Heart right ventricle (tissue), 16 donors: Measurements from ENCODE around the gene FAM118B. TPM values are rescaled to one million over a fixed set of nuclear protein-coding genes. Genes with fewer than 3 reads are reported as not detected.
"Not testable (repeated sequence)": the region's sequence is repeated elsewhere in the genome, so short reads cannot be mapped to it uniquely, and the experiment has no call there.

Experiments used
- ATAC-seq, 8 donors: fragments of 200-7000 bp; cut with Tn5 transposase; one replicate each; pipeline ENCODE4 v1.9.1; 2020; ENCODE audit warnings: mild to moderate bottlenecking in 8 of 8, moderate library complexity in 8 of 8, moderate number of reproducible peaks in 1 of 8
- DNase-seq, 2 donors: peaks; one replicate each; pipeline ENCODE4 v3.0.0-alpha.2; 2020
- H3K27ac ChIP-seq, 10 donors: fragments of 200-600 bp; sonication (generic) in 2 of 10; one replicate each; pipeline versions ENCODE4 v1.5.0 to v1.8.0; 2020 to 2022; ENCODE audit warnings: mild to moderate bottlenecking in 3 of 10
- H3K27me3 ChIP-seq, 7 donors: fragments of 200-600 bp; one replicate each; pipeline ENCODE4 v1.8.0; 2021 to 2022; ENCODE audit warnings: mild to moderate bottlenecking in 2 of 7
- H3K36me3 ChIP-seq, 9 donors: fragments of 200-600 bp; sonication (generic) in 1 of 9; one replicate each; pipeline versions ENCODE4 v1.5.0 to v1.8.0; 2020 to 2022; ENCODE audit warnings: mild to moderate bottlenecking in 2 of 9
- H3K4me1 ChIP-seq, 9 donors: fragments of 200-600 bp; sonication (generic) in 1 of 9; one replicate each; pipeline versions ENCODE4 v1.5.0 to v1.8.0; 2020 to 2022; ENCODE audit warnings: mild to moderate bottlenecking in 4 of 9
- H3K4me3 ChIP-seq, 10 donors: fragments of 200-600 bp; sonication (generic) in 2 of 10; one replicate each; pipeline versions ENCODE4 v1.5.0 to v1.8.0; 2020 to 2022; ENCODE audit warnings: mild to moderate bottlenecking in 7 of 10, moderate library complexity in 2 of 10
- H3K9me3 ChIP-seq, 11 donors: fragments of 200-600 bp in 10 of 11; sonication (generic) in 2 of 11; one replicate each; pipeline versions ENCODE4 v1.5.0 to v1.8.0; 2013 to 2022; ENCODE audit warnings: mild to moderate bottlenecking in 2 of 11, control low read depth in 1 of 11, moderate library complexity in 1 of 11
- WGBS, 2 donors: extraction: QIAGEN DNeasy Blood & Tissue Kit; methylation state at CpG; one replicate each; pipeline ENCODE4 v1.1.7; 2013; ENCODE audit warnings: inconsistent platforms in 1 of 2; 5-methylcytosine and 5-hydroxymethylcytosine counted together
- intact Hi-C, 10 donors: fragments of 100-400 bp; cut with DNase I; formaldehyde crosslinking; loops; one replicate each; pipeline versions ENCODE4 v1.11.1 to v1.14.2; 2022
- polyA plus RNA-seq, 2 donors: library from polyadenylated mRNA; stranded (reverse); fragments of 200-250 nt; gene quantifications; one replicate each; pipeline ENCODE4 v1.2.3, GENCODE V29; 2013
- total RNA-seq, 10 donors: library from RNA; stranded (reverse); fragmentation: NEBNext Ultra II Directional in 3 of 10; extraction: Animal tissue kit (Norgen Biotek cat#: 25700) in 3 of 10; gene quantifications; one replicate each; pipeline versions ENCODE4 v1.2.1 to v1.2.4, GENCODE V29; 2021 to 2023
- TF ChIP-seq, protein P1 (sequence below), 9 donors: fragments of 200-600 bp; sonication (generic) in 2 of 9; IDR thresholded peaks; one replicate each; pipeline versions ENCODE4 v1.5.0 to v1.8.0; 2021 to 2022; ENCODE audit warnings: antibody characterized with exemption in 9 of 9, mild to moderate bottlenecking in 5 of 9, moderate library complexity in 1 of 9
- donor health status: Arrhythmogenic right ventricular cardiomyopathy.
- donor health status: ischemic (EF 13 %, LVEDD 7.1; RV severe dilation, severe dysfunction).
- donor health status: healthy with polysubstance abuse.
- donor health status: DM: no; HTN: yes; CAD: no.
- donor health status: DM: no; HTN: no; CAD: no.
- donor health status: ischemic (EF 25% LVEDD 6.9; RV normal size, moderate dysfunction).
- donor health status: ischemic (EF 25% LVEDD 5.7; RV mildly dilated, moderate dysfunction).
- donor health status: healthy.
- donor health status: DM: yes; HTN: yes; CAD: no.
- donor health status: Ischemic cardiomyopathy.
- donor health status: ischemic (EF 35%, LVEDD 5.7; RV mildly dilated, moderate dysfunction).
- donor health status: nonischemic (EF 11% LVEDD 7.7; RV severe dilation, severe dysfunction).
- donor health status: DM: yes; HTN: yes; CAD: no.
- donor health status: PGD.
- donor health status: ischemic (EF 29% LVEDD 5.4; RV normal size, mild dysfunction).
- donor health status: nonischemic (EF 23%, LVEDD 6.1; RV moderate dilation, normal function).

The FAM118B gene
- total and polyA plus RNA-seq, 12 donors, result 7.6 to 52.8 (median 22.5) TPM

DNA sequence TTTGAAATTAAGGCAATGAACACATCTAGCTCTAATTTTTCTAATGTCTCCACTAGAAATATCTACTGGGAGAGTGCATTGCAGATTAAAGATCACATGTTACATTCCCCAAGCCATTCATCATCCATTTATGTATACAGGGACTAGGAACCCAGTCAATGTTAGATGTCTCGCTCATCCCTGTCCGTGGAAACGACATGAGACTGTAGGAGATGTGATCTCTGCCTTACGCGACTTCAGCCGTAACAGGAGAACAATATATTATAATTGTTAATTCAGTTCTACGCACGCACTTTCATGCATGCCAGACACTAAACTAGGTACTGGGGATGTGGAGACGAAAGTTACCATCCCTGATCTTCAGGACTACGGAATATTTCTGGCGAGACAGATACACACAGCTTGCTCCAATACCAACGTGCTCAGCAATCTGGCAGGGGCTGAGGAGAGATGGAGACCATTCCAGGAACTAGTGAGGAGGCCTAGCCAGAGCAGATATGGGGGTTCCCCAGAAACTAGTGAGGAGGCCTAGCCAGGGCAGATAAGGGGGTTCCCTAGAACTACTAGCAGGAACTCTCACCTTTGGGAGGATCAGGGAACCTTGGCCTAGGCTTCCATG lies 93.0 kb downstream of the FAM118B start:
- DNase-seq (no peak), ATAC-seq (peak in 5 of 8 donors; percentile 1 to 17 (median 10))
- intact Hi-C loops, result loop anchor here in 1 of 10 donors (5.0 kb wide), 1 partner anchor 178 kb away; no protein-coding TSS in a partner anchor
- H3K4me3 ChIP-seq, result peak overlapping the region; percentile 53 to 72 (median 62)
- H3K27ac ChIP-seq, result peak overlapping the region in 9 of 10 donors; percentile 82 to 95 (median 91)
- peaks cover 4 to 26% (median 13%) of the 10 kb centered on the region in 9 donors for H3K4me1 ChIP-seq
- H3K27me3 ChIP-seq, result no peaks in the 10 kb centered on the region
- peaks cover 0 to 38% (median 0%) of the 10 kb centered on the region in 9 donors for H3K36me3 ChIP-seq
- no peaks in the 10 kb centered on the region for H3K9me3 ChIP-seq
- TF ChIP-seq, protein P1, sequence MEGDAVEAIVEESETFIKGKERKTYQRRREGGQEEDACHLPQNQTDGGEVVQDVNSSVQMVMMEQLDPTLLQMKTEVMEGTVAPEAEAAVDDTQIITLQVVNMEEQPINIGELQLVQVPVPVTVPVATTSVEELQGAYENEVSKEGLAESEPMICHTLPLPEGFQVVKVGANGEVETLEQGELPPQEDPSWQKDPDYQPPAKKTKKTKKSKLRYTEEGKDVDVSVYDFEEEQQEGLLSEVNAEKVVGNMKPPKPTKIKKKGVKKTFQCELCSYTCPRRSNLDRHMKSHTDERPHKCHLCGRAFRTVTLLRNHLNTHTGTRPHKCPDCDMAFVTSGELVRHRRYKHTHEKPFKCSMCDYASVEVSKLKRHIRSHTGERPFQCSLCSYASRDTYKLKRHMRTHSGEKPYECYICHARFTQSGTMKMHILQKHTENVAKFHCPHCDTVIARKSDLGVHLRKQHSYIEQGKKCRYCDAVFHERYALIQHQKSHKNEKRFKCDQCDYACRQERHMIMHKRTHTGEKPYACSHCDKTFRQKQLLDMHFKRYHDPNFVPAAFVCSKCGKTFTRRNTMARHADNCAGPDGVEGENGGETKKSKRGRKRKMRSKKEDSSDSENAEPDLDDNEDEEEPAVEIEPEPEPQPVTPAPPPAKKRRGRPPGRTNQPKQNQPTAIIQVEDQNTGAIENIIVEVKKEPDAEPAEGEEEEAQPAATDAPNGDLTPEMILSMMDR (IDR thresholded peaks at IDR 0.05), result no peak
- 32 to 41% methylated on average over 12 of the region's 12 CpGs for WGBS, 2 donors

DNA sequence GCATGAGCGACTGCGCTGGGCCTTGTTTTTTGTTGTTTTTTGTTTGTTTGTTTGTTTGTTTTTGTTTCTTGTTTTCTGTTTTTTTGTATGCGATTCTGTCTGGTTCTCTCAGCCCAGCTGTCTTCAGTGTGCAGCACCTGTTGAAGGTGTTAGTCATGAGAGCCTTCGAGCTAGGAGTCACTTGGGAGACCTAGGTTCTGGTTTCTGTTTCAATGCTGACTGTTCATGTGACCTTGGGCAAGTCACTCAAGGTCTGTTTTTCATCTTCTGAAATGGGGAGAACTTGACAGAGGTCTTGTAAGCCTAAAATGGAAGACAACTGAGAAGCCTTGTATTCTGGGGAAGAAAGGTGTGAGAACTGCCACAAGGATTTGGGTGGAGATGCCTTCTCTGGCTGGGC lies 94.1 kb downstream of the FAM118B start:
- no peak overlapping the region for H3K27ac ChIP-seq
- 91 to 94% methylated on average over 4 of the region's 4 CpGs for WGBS, 2 donors
- intact Hi-C loops, result loop anchor here in 1 of 10 donors (5.0 kb wide), 1 partner anchor 177 kb away; no protein-coding TSS in a partner anchor
- no peaks in the 10 kb centered on the region for H3K27me3 ChIP-seq
- H3K36me3 ChIP-seq, result peaks cover 0 to 36% (median 0%) of the 10 kb centered on the region in 9 donors
- TF ChIP-seq, protein P1 (IDR thresholded peaks at IDR 0.05), result no peak
- ATAC-seq (no peak), DNase-seq (no peak)
- no peak overlapping the region for H3K4me3 ChIP-seq
- H3K9me3 ChIP-seq, result no peaks in the 10 kb centered on the region
- peaks cover 4 to 32% (median 16%) of the 10 kb centered on the region in 9 donors for H3K4me1 ChIP-seq

DNA sequence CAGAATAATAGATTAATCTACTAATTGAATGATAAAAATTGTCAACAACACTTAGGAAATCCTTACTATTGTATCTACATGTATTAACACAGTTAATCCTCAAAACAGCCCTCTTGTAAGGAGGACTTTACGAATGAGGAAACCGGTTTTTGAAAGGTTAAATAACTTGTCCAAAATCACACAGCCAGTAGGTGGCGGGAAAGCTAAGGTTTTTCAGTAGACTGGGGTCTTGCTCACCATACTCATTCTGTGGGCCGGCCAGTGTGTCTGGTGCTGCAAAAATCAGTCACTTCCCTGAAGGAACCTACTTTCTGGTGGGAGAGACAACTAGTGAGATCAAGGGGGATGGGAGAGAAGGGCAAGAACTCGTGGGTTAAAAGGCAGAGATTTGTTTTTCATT lies 96.1 kb downstream of the FAM118B start:
- no peak overlapping the region for H3K27ac ChIP-seq
- no peaks in the 10 kb centered on the region for H3K27me3 ChIP-seq
- DNase-seq, result no peak
- WGBS, 2 donors, result 37 to 45% methylated on average over 5 of the region's 5 CpGs
- H3K4me3 ChIP-seq, result no peak overlapping the region
- ATAC-seq, result no peak
- TF ChIP-seq, protein P1 (IDR thresholded peaks at IDR 0.05), result peak in 5 of 9 donors; percentile 18 to 44 (median 24)
- H3K4me1 ChIP-seq, result peaks cover 4 to 48% (median 21%) of the 10 kb centered on the region in 9 donors
- H3K36me3 ChIP-seq, result peaks cover 0 to 35% (median 0%) of the 10 kb centered on the region in 9 donors
- intact Hi-C loops, result loop anchor here in 1 of 10 donors (5.0 kb wide), 1 partner anchor 175 kb away; no protein-coding TSS in a partner anchor
- no peaks in the 10 kb centered on the region for H3K9me3 ChIP-seq

DNA sequence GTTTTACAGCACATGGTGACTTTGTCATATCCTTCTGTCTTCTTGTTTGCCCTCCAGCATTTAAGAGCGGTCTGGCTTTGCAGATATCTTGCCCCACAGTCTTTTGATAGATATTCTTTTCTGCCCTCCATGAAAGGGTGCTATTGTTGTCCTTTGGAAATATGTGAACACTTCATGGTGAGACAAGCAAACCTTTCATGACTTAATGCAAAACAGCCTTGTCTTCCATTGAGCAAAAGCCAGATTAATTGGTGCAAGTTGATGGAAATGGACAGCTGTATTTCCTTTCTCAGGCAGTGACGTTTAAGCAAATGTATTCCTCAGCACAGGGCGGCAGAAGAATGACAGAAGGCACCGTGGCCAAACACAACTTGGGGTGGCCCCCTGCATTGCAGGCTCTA lies 96.7 kb downstream of the FAM118B start:
- intact Hi-C loops, result loop anchor here in 1 of 10 donors (5.0 kb wide), 1 partner anchor 174 kb away; no protein-coding TSS in a partner anchor
- Histone ChIP-seq H3K27ac (no peak overlapping the region), H3K36me3 (peaks cover 0 to 40% (median 0%) of the 10 kb centered on the region in 9 donors), H3K4me1 (peaks cover 4 to 47% (median 20%) of the 10 kb centered on the region in 9 donors), H3K27me3 (no peaks in the 10 kb centered on the region), H3K4me3 (no peak overlapping the region), H3K9me3 (no peaks in the 10 kb centered on the region)
- DNase-seq (no peak), ATAC-seq (no peak)
- TF ChIP-seq, protein P1 (IDR thresholded peaks at IDR 0.05), result no peak
- WGBS, 2 donors, result 68 to 75% methylated on average over 4 of the region's 4 CpGs

DNA sequence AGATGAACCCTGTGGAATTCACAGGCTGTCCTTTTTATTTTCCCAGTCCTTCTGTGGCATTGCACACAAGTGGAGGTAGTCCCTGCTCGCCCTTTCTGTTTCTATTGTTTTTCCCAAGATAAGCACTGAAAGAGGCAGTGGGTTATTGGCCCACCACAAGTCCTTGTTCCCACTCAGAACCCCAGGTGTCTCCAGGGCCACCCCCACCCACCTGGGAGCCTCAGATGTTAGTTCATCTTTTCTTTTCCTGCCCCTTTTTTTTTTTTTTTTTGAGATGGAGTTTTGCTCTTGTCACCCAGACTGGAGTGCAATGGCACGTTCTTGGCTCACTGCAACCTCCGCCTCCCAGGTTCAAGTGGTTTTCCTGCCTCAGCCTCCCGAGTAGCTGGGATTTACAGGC lies 97.2 kb downstream of the FAM118B start:
- not testable (repeated sequence) for H3K27ac ChIP-seq, H3K27me3 ChIP-seq, ATAC-seq, DNase-seq, H3K4me3 ChIP-seq, H3K9me3 ChIP-seq
- WGBS, 2 donors, result 92% methylated on average over 4 of the region's 4 CpGs
- intact Hi-C loops, result loop anchor here in 1 of 10 donors (5.0 kb wide), 1 partner anchor 174 kb away; no protein-coding TSS in a partner anchor
- peaks cover 0 to 45% (median 0%) of the 10 kb centered on the region in 9 donors for H3K36me3 ChIP-seq
- peaks cover 4 to 47% (median 16%) of the 10 kb centered on the region in 9 donors for H3K4me1 ChIP-seq
